Measurements from ENCODE around the gene UPF2.

UPF2 gene

DNA sequence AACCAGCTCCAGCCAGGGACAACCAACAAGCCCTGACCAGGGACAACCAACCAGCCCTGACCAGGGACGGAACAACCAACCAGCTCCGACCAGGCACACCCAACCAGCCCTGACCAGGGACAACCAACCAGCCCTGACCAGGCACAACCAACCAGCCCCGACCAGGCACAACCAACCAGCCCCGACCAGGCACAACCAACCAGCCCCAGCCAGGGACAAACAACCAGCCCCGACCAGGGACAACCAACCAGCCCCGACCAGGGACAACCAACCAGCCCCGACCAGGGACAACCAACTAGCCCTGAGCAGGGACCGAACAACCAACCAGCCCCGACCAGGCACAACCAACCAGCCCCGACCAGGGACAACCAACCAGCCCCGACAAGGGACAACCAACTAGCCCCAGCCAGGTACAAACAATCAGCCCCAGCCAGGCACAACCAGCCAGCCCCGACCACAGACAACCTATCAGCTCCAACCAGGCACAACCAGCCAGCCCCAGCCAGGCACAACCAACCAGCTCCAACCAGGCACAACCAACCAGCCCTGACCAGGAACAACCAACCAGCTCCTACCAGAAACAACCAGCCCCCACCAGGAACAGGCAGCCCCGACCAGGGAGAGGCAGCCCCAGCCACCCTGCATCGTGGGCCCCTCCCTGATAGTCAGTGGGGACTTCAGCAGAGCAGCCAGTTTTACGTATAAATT, 163.1 kb downstream of the UPF2 start:
- no peak overlapping the region for H3K9ac ChIP-seq (ENCODE audit: insufficient read length)
- H3K36me3 ChIP-seq (ENCODE audit: insufficient read depth, low read length): no peaks in the 10 kb centered on the region
- no peak for TF ChIP-seq FOXP2 (optimal IDR thresholded peaks at IDR 0.05; ENCODE audit: control extremely low read depth, extremely low read length, insufficient read depth)
- TF ChIP-seq POLR2AphosphoS5 (IDR thresholded peaks at IDR 0.05; ENCODE audit: borderline replicate concordance, low read depth, low read length): no peak
- TF ChIP-seq EZH2 (IDR thresholded peaks at IDR 0.05): no peak
- no peak for DNase-seq (ENCODE audit: low read depth, low spot score)
- H3K4me3 ChIP-seq: no peak overlapping the region
- H3K9me3 ChIP-seq (ENCODE audit: low read depth, low read length): no peaks in the 10 kb centered on the region
- H3K27ac ChIP-seq: no peak overlapping the region

DNA sequence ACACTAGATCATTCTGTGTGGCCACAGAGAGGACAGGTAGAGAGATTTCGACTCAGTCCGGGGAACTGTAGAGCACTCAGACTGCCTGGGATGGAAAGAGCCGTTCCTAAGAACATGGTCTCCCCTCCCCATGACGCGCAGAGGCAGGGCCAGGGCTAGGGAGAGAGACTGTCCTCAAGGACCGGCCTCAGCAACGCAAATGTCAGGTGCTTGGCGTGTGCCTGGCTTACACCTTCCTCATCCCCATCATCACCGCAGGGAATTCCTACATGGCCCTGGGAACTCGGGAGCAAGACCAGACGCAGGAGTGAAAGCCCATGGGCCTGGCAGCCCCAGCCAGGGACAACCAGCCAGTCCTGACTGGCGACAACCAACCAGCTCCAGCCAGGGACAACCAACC, 163.8 kb downstream of the UPF2 start:
- Histone ChIP-seq H3K4me3 (no peak overlapping the region), H3K27ac (no peak overlapping the region), H3K36me3 (ENCODE audit: insufficient read depth, low read length) (no peaks in the 10 kb centered on the region), H3K9me3 (ENCODE audit: low read depth, low read length) (no peaks in the 10 kb centered on the region), H3K9ac (ENCODE audit: insufficient read length) (no peak overlapping the region)
- DNase-seq (ENCODE audit: low read depth, low spot score): no peak
- TF ChIP-seq POLR2AphosphoS5 (IDR thresholded peaks at IDR 0.05; ENCODE audit: borderline replicate concordance, low read depth, low read length) (no peak), EZH2 (IDR thresholded peaks at IDR 0.05) (no peak), FOXP2 (optimal IDR thresholded peaks at IDR 0.05; ENCODE audit: control extremely low read depth, extremely low read length, insufficient read depth) (no peak)

- Histone ChIP-seq H3K36me3 (ENCODE audit: insufficient read depth, low read length) (no peaks in the 10 kb centered on the region), H3K27ac (no peak overlapping the region), H3K9me3 (ENCODE audit: low read depth, low read length) (no peaks in the 10 kb centered on the region), H3K4me3 (no peak overlapping the region), H3K9ac (ENCODE audit: insufficient read length) (no peak overlapping the region)
- DNase-seq (ENCODE audit: low read depth, low spot score): no peak
- no peak for TF ChIP-seq POLR2AphosphoS5 (IDR thresholded peaks at IDR 0.05; ENCODE audit: borderline replicate concordance, low read depth, low read length)
- TF ChIP-seq FOXP2 (optimal IDR thresholded peaks at IDR 0.05; ENCODE audit: control extremely low read depth, extremely low read length, insufficient read depth): no peak
- TF ChIP-seq EZH2 (IDR thresholded peaks at IDR 0.05): no peak
These were observed 165.1 kb downstream of the UPF2 start for GRCh38 chr10:11877591-11877905.

DNA sequence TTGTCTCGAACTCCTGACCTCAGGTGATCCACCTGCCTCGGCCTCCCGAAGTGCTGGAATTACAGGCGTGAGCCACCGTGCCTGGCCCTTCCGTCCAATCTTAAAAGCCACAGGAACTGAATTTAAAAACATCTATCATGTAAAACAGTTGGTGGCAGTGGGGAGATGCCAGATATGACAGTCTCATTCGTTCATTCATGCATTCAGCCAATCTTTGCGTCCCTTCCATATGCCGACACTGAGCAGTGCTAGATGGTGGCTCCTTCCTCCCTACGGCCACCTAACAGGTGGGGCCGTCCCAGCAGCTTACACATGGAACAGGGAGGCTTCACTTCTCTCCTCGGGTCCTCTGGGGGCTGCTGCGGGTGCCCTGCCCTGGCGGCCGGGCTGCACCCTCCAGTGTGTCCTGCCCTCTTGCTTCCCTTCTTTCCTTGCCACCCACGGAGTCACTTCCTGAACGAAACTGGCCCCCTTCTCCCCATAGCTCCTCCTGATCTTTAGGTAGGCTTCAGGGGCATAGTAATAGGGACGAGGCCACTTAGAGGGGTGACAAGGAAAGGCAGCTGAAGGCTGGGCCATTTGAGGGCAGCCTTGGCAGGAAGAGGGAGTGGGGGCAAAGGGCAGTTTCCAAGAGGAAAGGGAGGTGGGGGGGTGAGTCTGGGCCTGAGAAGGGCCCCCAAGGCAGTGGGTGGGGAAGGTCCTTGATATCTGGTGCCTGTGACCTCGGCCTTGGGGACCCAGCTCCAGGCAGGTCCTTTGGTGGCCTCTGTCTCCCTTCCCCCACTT, 165.6 kb downstream of the UPF2 start:
- H3K9ac ChIP-seq (ENCODE audit: insufficient read length): no peak overlapping the region
- DNase-seq (ENCODE audit: low read depth, low spot score): no peak
- no peak overlapping the region for H3K27ac ChIP-seq
- no peak overlapping the region for H3K4me3 ChIP-seq
- H3K9me3 ChIP-seq (ENCODE audit: low read depth, low read length): no peaks in the 10 kb centered on the region
- H3K36me3 ChIP-seq (ENCODE audit: insufficient read depth, low read length): no peaks in the 10 kb centered on the region
- TF ChIP-seq FOXP2 (optimal IDR thresholded peaks at IDR 0.05; ENCODE audit: control extremely low read depth, extremely low read length, insufficient read depth) (no peak), EZH2 (IDR thresholded peaks at IDR 0.05) (no peak), POLR2AphosphoS5 (IDR thresholded peaks at IDR 0.05; ENCODE audit: borderline replicate concordance, low read depth, low read length) (no peak)

DNA sequence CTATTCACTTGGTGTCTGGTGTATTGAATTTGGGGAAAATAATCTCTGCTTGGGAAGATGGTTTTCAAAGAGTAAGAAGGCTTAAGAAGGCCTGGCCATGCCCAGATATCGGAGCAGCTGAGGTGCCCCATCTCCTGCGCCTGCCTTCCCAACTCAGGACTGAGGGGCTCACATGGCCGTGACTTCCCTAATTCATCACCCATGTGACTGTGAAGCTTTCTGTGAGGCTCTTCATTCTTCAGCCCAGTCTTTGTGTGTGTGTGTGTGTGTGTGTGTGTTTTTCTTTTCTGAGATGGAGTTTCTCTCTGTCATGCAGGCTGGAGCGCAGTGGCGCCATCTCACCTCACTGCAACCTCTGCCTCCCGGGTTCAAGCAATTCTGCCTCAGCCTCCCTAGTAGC, 166.3 kb downstream of the UPF2 start:
- no peak for DNase-seq (ENCODE audit: low read depth, low spot score)
- H3K27ac ChIP-seq: no peak overlapping the region
- H3K9me3 ChIP-seq (ENCODE audit: low read depth, low read length): no peaks in the 10 kb centered on the region
- no peak for TF ChIP-seq EZH2 (IDR thresholded peaks at IDR 0.05)
- TF ChIP-seq FOXP2 (optimal IDR thresholded peaks at IDR 0.05; ENCODE audit: control extremely low read depth, extremely low read length, insufficient read depth): no peak
- TF ChIP-seq POLR2AphosphoS5 (IDR thresholded peaks at IDR 0.05; ENCODE audit: borderline replicate concordance, low read depth, low read length): no peak
- no peaks in the 10 kb centered on the region for H3K36me3 ChIP-seq (ENCODE audit: insufficient read depth, low read length)
- H3K9ac ChIP-seq (ENCODE audit: insufficient read length): no peak overlapping the region
- H3K4me3 ChIP-seq: no peak overlapping the region

DNA sequence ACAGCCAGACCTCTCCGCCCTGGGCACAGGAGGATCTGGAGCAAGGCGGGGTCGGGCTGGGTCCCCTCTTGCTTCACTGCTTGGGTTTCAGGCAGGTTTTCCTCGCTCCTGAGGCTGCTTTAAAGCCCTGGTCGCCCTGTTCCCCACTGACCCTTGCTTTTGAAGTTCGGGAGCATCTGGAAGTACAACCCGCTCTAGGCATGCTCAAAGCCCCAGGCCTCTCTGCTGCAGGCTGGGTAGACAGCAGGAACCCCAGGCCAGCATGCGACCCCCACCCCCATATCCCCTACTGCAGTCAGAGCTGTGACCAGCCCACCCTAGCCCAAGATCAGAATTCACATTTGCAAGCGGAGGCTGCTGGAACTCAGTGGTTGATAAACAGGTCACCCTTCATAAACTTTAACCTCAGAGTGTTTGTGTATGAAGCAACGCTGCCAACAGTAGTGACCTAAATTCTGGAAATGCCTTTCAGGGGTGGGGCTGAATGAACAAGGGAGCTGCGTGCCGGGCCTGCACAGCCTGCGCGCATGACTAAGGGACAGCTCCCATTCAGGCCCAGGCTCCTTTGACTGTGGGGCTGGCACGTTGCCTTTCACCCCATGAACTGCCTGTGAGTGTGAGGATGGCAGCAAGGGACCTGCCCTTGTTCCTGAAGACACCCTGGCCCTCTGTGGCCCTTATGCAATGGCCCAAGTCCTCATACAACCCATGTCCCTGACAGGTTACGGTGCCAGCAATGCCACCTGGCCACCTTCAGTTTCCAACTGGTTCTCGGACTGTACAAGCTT, 166.9 kb downstream of the UPF2 start:
- Histone ChIP-seq H3K27ac (no peak overlapping the region), H3K9me3 (ENCODE audit: low read depth, low read length) (no peaks in the 10 kb centered on the region), H3K9ac (ENCODE audit: insufficient read length) (no peak overlapping the region), H3K4me3 (no peak overlapping the region), H3K36me3 (ENCODE audit: insufficient read depth, low read length) (no peaks in the 10 kb centered on the region)
- no peak for TF ChIP-seq EZH2 (IDR thresholded peaks at IDR 0.05)
- TF ChIP-seq FOXP2 (optimal IDR thresholded peaks at IDR 0.05; ENCODE audit: control extremely low read depth, extremely low read length, insufficient read depth): no peak
- TF ChIP-seq POLR2AphosphoS5 (IDR thresholded peaks at IDR 0.05; ENCODE audit: borderline replicate concordance, low read depth, low read length): no peak
- DNase-seq (ENCODE audit: low read depth, low spot score): no peak

DNA sequence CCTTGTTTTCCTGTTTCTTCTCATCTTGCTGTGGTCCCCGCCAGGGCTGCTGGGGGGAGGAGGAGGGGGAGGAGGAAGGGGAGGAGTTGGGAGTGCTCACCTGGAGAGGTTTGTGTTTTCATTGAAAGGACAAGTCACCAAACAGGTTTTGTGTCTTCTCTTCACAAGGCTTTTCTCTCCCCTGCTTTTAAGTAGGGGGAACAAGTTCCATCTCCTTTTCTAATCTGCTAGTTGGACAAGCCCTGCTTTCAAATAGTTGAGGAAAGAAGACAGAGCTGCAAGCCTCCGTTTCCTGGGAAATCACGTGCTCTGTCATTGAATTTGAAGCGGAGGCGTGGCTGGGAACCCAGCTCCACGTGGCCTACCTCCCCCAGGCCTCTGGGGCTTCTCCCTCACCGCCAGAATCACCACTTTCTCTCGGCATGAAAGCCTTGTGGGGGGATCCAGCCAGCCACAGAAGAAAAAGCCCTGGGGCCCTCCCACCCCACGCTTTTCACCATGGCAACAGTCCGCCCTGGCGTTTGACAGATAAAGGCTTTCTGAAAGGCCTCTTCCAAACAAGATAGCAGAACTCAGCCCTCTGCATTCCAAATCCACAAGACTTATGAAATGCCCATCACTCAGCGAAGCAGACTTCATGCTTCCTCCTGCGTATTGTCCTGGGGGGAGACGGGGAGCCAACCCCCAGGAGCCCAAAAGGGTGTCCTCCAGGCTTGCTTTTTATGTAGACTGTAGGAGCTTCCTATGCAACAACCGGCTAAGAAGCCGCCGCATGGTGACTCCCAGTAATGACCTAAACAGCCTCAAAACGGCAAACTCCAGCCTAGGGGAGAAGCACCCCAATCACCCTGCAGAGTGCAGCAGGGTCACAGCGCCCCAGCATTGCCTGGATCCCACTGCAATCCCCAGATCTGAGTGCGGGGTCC, 167.8 kb downstream of the UPF2 start:
- Histone ChIP-seq H3K4me3 (peak overlapping the region; percentile 42; the same call in 1 of the 2 replicates), H3K36me3 (ENCODE audit: insufficient read depth, low read length) (no peaks in the 10 kb centered on the region), H3K9me3 (ENCODE audit: low read depth, low read length) (no peaks in the 10 kb centered on the region), H3K27ac (no peak overlapping the region), H3K9ac (ENCODE audit: insufficient read length) (no peak overlapping the region)
- peak; percentile 39 for DNase-seq (ENCODE audit: low read depth, low spot score)
- TF ChIP-seq EZH2 (IDR thresholded peaks at IDR 0.05) (no peak), POLR2AphosphoS5 (IDR thresholded peaks at IDR 0.05; ENCODE audit: borderline replicate concordance, low read depth, low read length) (no peak), FOXP2 (optimal IDR thresholded peaks at IDR 0.05; ENCODE audit: control extremely low read depth, extremely low read length, insufficient read depth) (no peak)

All from SK-N-MC (cell line).